ENCODE measurements around the gene ANTXR1.

The ANTXR1 gene

DNA sequence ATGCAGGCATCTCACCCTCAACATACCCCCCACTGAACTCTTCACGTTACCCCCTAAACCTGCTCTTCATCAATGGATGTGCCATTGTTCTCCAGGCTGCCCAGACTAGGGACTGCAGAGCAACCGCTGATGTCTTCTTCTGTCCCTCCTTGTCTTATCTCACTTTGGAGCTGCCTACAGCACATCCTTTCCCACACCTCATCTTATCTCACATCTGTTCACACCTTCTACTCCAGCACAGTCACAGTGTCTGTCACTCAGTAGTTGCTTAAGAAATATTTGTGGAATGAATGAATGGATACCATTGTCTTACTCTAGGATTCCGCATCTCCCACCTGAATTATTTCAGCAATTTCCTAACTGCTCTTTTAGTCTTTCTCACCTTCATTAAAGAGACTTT, 144.5 kb downstream of the ANTXR1 start:
- H3F3A ChIP-seq (ENCODE audit: low read depth): no peaks in the 10 kb centered on the region
- no peak overlapping the region for H3K4me2 ChIP-seq (ENCODE audit: low read depth, low read length, poor library complexity, severe bottlenecking)
- H3K9ac ChIP-seq (ENCODE audit: low read depth, low read length, poor library complexity, severe bottlenecking): no peak overlapping the region
- H2AFZ ChIP-seq (ENCODE audit: low read length): no peak overlapping the region
- no peaks in the 10 kb centered on the region for H4K20me1 ChIP-seq (ENCODE audit: insufficient read depth, low read length, poor library complexity, severe bottlenecking)
- H3K9me3 ChIP-seq (ENCODE audit: insufficient read depth, low read depth, low read length): no peaks in the 10 kb centered on the region
- no peaks in the 10 kb centered on the region for H3K79me2 ChIP-seq (ENCODE audit: insufficient read depth, low read length)
- no peaks in the 10 kb centered on the region for H3K9me2 ChIP-seq (replicated peaks; ENCODE audit: low read depth, low read length)
- no peaks in the 10 kb centered on the region for H3K27me3 ChIP-seq (ENCODE audit: insufficient read depth, low read length, poor library complexity, severe bottlenecking)
- no peaks in the 10 kb centered on the region for H3K36me3 ChIP-seq (ENCODE audit: insufficient read depth, low read length)
- TF ChIP-seq EZH2phosphoT487 (IDR thresholded peaks at IDR 0.05; ENCODE audit: borderline replicate concordance) (no peak), CTCF (conservative IDR thresholded peaks at IDR 0.05; ENCODE audit: low read length) (no peak)
- peaks cover 7% of the 10 kb centered on the region for H3K4me1 ChIP-seq (ENCODE audit: insufficient read depth, low read length, poor library complexity, severe bottlenecking)
- H3K4me3 ChIP-seq (ENCODE audit: low read length, poor library complexity, severe bottlenecking): no peak overlapping the region

DNA sequence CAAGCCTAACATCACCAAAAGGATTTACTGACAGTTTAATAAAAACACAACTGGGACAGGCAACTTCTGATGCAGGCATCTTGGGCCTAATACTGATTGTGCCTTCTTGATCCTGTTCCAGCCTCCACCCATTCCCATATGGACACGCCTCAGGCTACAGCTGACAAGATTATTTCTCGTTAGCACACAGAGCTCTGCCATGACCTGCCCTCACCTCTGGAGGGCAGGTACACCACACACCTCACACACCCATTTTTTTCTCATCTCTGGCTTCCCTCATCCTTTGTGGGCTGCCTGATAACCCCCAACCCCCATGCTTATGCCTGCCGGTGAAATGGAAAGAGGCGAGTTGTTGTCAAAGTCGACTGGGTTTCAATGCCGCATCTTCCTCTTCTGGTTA, 147.0 kb downstream of the ANTXR1 start:
- H4K20me1 ChIP-seq (ENCODE audit: insufficient read depth, low read length, poor library complexity, severe bottlenecking): no peaks in the 10 kb centered on the region

GRCh38 chr2:69162057-69162456, 149.1 kb downstream of the ANTXR1 start:
- no peaks in the 10 kb centered on the region for H3K9me3 ChIP-seq (ENCODE audit: insufficient read depth, low read depth, low read length)
- H3K79me2 ChIP-seq (ENCODE audit: insufficient read depth, low read length): no peaks in the 10 kb centered on the region
- no peaks in the 10 kb centered on the region for H3K27me3 ChIP-seq (ENCODE audit: insufficient read depth, low read length, poor library complexity, severe bottlenecking)
- no peak overlapping the region for H3K9ac ChIP-seq (ENCODE audit: low read depth, low read length, poor library complexity, severe bottlenecking)
- peaks cover 3% of the 10 kb centered on the region; the same call in 1 of the 2 replicates for H3K36me3 ChIP-seq (ENCODE audit: insufficient read depth, low read length)
- no peak overlapping the region for H3K4me3 ChIP-seq (ENCODE audit: low read length, poor library complexity, severe bottlenecking)
- no peak for TF ChIP-seq EZH2phosphoT487 (IDR thresholded peaks at IDR 0.05; ENCODE audit: borderline replicate concordance)
- no peak for TF ChIP-seq CTCF (conservative IDR thresholded peaks at IDR 0.05; ENCODE audit: low read length)
- H4K20me1 ChIP-seq (ENCODE audit: insufficient read depth, low read length, poor library complexity, severe bottlenecking): no peaks in the 10 kb centered on the region
- H3F3A ChIP-seq (ENCODE audit: low read depth): no peaks in the 10 kb centered on the region
- no peaks in the 10 kb centered on the region for H3K9me2 ChIP-seq (replicated peaks; ENCODE audit: low read depth, low read length)
- H3K4me1 ChIP-seq (ENCODE audit: insufficient read depth, low read length, poor library complexity, severe bottlenecking): peaks cover 7% of the 10 kb centered on the region
- H2AFZ ChIP-seq (ENCODE audit: low read length): no peak overlapping the region
- H3K4me2 ChIP-seq (ENCODE audit: low read depth, low read length, poor library complexity, severe bottlenecking): no peak overlapping the region

More for the DNA sequence above, 147.0 kb downstream of the ANTXR1 start:
- Histone ChIP-seq H3K9me3 (ENCODE audit: insufficient read depth, low read depth, low read length) (no peaks in the 10 kb centered on the region), H3K9me2 (replicated peaks; ENCODE audit: low read depth, low read length) (no peaks in the 10 kb centered on the region), H3K27me3 (ENCODE audit: insufficient read depth, low read length, poor library complexity, severe bottlenecking) (no peaks in the 10 kb centered on the region), H3K4me2 (ENCODE audit: low read depth, low read length, poor library complexity, severe bottlenecking) (no peak overlapping the region), H3K79me2 (ENCODE audit: insufficient read depth, low read length) (no peaks in the 10 kb centered on the region), H3F3A (ENCODE audit: low read depth) (no peaks in the 10 kb centered on the region), H3K36me3 (ENCODE audit: insufficient read depth, low read length) (peaks cover 3% of the 10 kb centered on the region; the same call in 1 of the 2 replicates), H3K4me1 (ENCODE audit: insufficient read depth, low read length, poor library complexity, severe bottlenecking) (peaks cover 7% of the 10 kb centered on the region), H2AFZ (ENCODE audit: low read length) (no peak overlapping the region), H3K4me3 (ENCODE audit: low read length, poor library complexity, severe bottlenecking) (no peak overlapping the region), H3K9ac (ENCODE audit: low read depth, low read length, poor library complexity, severe bottlenecking) (no peak overlapping the region)
- TF ChIP-seq EZH2phosphoT487 (IDR thresholded peaks at IDR 0.05; ENCODE audit: borderline replicate concordance) (no peak), CTCF (conservative IDR thresholded peaks at IDR 0.05; ENCODE audit: low read length) (no peak)
